ENCODE data around the gene FIBCD1.

FIBCD1 gene

DNA sequence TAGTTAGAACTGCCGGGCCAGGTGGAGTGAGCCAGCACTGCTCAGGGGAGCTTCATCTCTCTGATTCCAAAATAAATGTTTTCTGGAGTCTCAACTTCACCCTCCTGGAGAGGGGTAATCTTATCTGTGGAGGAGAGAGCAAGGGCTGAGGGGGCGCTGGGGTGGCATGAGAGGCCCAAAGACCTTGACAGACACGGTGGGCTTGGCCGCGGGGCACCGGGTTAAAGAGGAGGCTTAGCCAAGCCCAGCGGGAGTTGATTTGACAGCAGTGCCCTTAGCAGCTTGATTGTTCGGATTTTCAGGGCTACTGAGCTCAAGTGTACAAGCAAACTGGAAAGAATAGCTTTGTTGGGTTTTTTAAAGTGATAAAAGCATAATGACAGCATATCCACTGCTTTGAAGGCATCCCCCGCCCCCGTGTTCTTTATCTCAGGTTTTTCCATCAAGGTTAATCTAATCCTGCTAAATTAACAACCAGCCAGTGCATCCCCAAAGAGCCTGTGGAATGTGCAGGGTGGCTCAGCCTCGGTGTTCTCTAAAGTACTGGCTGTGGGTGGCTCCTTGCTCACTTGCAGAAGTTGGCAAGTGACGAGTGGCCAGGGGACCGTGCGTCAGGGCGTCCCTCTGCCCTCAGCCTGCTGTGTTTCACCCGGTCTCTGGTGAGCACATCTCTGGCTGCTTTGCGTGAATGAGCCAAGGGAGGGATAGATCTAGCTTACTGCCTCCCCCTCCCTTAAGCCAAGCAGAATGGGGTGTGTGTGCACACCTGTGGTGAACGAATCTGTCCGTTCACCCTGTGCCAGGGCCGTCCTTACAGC lies 48.0 kb downstream of the FIBCD1 start:
- TF ChIP-seq, protein P1, sequence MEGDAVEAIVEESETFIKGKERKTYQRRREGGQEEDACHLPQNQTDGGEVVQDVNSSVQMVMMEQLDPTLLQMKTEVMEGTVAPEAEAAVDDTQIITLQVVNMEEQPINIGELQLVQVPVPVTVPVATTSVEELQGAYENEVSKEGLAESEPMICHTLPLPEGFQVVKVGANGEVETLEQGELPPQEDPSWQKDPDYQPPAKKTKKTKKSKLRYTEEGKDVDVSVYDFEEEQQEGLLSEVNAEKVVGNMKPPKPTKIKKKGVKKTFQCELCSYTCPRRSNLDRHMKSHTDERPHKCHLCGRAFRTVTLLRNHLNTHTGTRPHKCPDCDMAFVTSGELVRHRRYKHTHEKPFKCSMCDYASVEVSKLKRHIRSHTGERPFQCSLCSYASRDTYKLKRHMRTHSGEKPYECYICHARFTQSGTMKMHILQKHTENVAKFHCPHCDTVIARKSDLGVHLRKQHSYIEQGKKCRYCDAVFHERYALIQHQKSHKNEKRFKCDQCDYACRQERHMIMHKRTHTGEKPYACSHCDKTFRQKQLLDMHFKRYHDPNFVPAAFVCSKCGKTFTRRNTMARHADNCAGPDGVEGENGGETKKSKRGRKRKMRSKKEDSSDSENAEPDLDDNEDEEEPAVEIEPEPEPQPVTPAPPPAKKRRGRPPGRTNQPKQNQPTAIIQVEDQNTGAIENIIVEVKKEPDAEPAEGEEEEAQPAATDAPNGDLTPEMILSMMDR (IDR thresholded peaks at IDR 0.05; ENCODE audit: low read depth, low read length): no peak

DNA sequence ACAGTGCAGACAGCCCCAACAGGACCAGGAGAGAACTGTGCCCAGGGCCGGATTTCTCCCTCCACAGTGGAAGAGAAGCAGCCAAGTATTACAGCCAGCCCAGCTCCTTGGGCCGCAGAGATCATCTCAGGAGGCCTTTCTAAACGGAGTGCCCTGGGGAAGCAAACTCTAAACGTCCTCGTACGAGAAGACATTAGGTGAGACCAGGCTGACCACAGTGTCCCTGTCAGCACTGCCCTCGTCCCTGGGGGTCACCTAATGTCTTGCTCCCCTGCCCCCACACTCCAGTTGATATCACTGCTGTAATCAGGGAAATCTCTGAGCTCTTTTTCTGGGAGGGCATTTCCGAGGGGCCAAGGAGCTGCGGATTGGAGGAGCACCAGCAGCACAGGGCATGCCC lies 48.9 kb downstream of the FIBCD1 start:
- TF ChIP-seq, protein P1 (IDR thresholded peaks at IDR 0.05; ENCODE audit: low read depth, low read length): no peak
- no peak overlapping the region for H3K4me3 ChIP-seq (ENCODE audit: low read depth, low read length)

More for the DNA sequence above, 48.0 kb downstream of the FIBCD1 start:
- no peak overlapping the region for H3K4me3 ChIP-seq (ENCODE audit: low read depth, low read length)

DNA sequence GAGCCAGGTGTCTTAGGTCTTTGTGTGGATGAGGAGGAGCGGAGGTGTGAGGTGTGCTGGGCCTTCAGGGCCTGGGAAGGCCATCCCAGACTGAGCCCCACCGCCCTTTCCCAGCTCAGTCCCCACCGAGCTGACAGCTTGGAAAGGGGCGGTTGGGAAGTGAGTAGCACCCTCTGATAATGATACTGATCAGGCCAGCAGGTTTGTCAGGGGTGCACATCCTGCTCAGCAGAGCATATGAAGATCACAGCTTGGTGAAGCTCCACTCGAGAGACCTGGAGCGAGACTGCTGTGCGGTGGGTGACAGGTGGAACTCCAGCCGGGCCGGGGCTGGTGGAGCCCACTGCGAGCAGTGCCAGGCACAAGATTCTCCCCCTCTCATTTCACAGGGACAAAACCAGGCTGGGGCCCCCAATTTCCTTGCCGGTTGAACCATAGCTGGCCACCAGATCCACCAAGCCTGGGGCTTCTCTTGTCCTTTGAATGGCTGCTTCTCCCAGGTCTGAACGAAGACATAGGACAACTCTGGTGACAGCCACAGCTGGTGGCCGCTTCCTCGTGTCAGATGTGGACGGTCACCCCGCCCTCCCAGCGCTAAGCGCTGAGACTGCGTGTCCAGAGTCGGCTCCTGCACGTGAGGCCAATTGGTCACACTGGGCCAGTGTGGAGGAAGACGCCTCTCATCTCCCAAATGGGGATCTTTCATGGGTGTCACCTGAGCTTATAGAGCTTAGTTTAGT lies 50.7 kb downstream of the FIBCD1 start:
- TF ChIP-seq, protein P1 (IDR thresholded peaks at IDR 0.05; ENCODE audit: low read depth, low read length): no peak
- no peak overlapping the region for H3K4me3 ChIP-seq (ENCODE audit: low read depth, low read length)

DNA sequence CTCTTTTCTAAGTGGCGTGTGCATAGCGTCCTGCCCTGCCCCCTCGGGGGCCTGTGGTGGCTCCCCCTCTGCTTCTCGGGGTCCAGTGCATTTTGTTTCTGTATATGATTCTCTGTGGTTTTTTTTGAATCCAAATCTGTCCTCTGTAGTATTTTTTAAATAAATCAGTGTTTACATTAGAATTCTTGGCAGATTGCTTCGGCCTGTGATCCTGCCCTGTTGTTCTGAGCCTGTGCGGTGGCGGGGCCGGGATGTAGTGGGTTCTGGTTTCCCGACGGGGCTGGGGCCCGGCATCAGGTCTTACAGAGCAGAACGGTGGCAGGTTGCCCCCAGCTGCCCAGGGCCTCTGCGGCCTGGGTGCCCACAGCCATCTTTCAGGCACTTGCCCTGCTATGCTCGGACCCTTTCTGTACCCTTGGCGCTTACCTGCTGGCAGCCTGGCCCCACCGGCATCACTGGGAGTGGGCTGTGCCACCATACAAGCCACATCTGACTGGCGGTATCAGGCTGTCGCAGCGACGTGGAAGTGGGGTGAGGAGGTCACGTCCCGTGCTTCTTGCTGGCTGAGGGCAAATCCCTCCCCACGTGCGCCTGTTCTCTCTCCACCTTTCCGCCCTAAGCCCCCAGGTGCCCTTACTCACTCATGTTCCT lies 51.4 kb downstream of the FIBCD1 start:
- TF ChIP-seq, protein P1 (IDR thresholded peaks at IDR 0.05; ENCODE audit: low read depth, low read length): no peak
- H3K4me3 ChIP-seq (ENCODE audit: low read depth, low read length): no peak overlapping the region

DNA sequence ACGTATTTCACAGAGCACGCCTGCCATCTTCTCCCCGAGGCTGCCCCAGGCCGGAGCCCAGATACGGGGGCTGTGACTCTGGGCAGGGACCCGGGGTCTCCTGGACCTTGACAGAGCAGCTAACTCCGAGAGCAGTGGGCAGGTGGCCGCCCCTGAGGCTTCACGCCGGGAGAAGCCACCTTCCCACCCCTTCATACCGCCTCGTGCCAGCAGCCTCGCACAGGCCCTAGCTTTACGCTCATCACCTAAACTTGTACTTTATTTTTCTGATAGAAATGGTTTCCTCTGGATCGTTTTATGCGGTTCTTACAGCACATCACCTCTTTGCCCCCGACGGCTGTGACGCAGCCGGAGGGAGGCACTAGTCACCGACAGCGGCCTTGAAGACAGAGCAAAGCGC lies 52.1 kb downstream of the FIBCD1 start:
- TF ChIP-seq, protein P1 (IDR thresholded peaks at IDR 0.05; ENCODE audit: low read depth, low read length): no peak
- no peak overlapping the region for H3K4me3 ChIP-seq (ENCODE audit: low read depth, low read length)

DNA sequence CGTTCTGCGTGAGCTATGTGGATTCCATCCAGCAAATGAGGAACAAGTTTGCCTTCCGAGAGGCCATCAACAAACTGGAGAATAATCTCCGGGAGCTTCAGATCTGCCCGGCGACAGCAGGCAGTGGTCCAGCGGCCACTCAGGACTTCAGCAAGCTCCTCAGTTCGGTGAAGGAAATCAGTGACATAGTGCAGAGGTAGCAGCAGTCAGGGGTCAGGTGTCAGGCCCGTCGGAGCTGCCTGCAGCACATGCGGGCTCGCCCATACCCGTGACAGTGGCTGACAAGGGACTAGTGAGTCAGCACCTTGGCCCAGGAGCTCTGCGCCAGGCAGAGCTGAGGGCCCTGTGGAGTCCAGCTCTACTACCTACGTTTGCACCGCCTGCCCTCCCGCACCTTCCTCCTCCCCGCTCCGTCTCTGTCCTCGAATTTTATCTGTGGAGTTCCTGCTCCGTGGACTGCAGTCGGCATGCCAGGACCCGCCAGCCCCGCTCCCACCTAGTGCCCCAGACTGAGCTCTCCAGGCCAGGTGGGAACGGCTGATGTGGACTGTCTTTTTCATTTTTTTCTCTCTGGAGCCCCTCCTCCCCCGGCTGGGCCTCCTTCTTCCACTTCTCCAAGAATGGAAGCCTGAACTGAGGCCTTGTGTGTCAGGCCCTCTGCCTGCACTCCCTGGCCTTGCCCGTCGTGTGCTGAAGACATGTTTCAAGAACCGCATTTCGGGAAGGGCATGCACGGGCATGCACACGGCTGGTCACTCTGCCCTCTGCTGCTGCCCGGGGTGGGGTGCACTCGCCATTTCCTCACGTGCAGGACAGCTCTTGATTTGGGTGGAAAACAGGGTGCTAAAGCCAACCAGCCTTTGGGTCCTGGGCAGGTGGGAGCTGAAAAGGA lies 53.3 kb downstream of the FIBCD1 start:
- H3K4me3 ChIP-seq (ENCODE audit: low read depth, low read length): no peak overlapping the region
- TF ChIP-seq, protein P1 (IDR thresholded peaks at IDR 0.05; ENCODE audit: low read depth, low read length): no peak

All from WI38 (cell line).